NCI-H2196 treated with DMSO at 0.1 percent for 48 hours (cell line): ENCODE results near the gene DNAH1.

ENCODE experiments used
- DNase-seq: peaks from one replicate; lab custom pipeline; 2025; ENCODE audit not compliant: unreplicated experiment; lab: John Stamatoyannopoulos, UW

The DNAH1 gene

GRCh38 chr3:52402101-52402521 lies 86.0 kb downstream of the DNAH1 start:
- DNase-seq = no peak

GRCh38 chr3:52402706-52403270 lies 86.7 kb downstream of the DNAH1 start:
- DNase-seq = no peak

- no peak for DNase-seq
These were observed 87.2 kb downstream of the DNAH1 start for GRCh38 chr3:52403271-52403841.

GRCh38 chr3:52403955-52404354 lies 87.8 kb downstream of the DNAH1 start:
- no peak for DNase-seq

- no peak for DNase-seq
These were observed 88.3 kb downstream of the DNAH1 start for GRCh38 chr3:52404391-52404790.

- no peak for DNase-seq
These were observed 88.9 kb downstream of the DNAH1 start for GRCh38 chr3:52405066-52405465.

- no peak for DNase-seq
These were observed 89.5 kb downstream of the DNAH1 start for GRCh38 chr3:52405601-52406110.

GRCh38 chr3:52406231-52406661 lies 90.1 kb downstream of the DNAH1 start:
- DNase-seq = no peak

- no peak for DNase-seq
These were observed 90.8 kb downstream of the DNAH1 start for GRCh38 chr3:52406791-52407510.

- no peak for DNase-seq
These were observed 91.7 kb downstream of the DNAH1 start for GRCh38 chr3:52407779-52408178.

- DNase-seq = no peak
These were observed 92.3 kb downstream of the DNAH1 start for GRCh38 chr3:52408466-52408865.

GRCh38 chr3:52415800-52416199 lies 99.7 kb downstream of the DNAH1 start:
- DNase-seq = no peak

GRCh38 chr3:52420388-52420787 lies 104.3 kb downstream of the DNAH1 start:
- DNase-seq = no peak

GRCh38 chr3:52422669-52423068 lies 106.5 kb downstream of the DNAH1 start:
- DNase-seq = no peak

GRCh38 chr3:52423173-52423572 lies 107.1 kb downstream of the DNAH1 start:
- no peak for DNase-seq

GRCh38 chr3:52428151-52429005 lies 112.3 kb downstream of the DNAH1 start:
- DNase-seq = no peak

GRCh38 chr3:52429031-52429430 lies 112.9 kb downstream of the DNAH1 start:
- DNase-seq = no peak

GRCh38 chr3:52429779-52430415 lies 113.8 kb downstream of the DNAH1 start:
- no peak for DNase-seq

GRCh38 chr3:52430416-52430810 lies 114.3 kb downstream of the DNAH1 start:
- DNase-seq = no peak

GRCh38 chr3:52431459-52432223 lies 115.5 kb downstream of the DNAH1 start:
- DNase-seq = no peak
